HepG2 (cell line): ENCODE data around the gene HDAC4. TPM values are rescaled to one million over a fixed set of nuclear protein-coding genes. Genes with fewer than 3 reads are reported as not detected.

ENCODE experiments used
- ATAC-seq: fragments of 200-7000 bp; cut with Tn5 transposase; 3 replicates; pipeline ENCODE4 v1.9.1; 2020; ENCODE audit warnings: mild to moderate bottlenecking, moderate library complexity
- BruUV-seq: library from RNA; stranded (reverse); fragments of 400-500 nt; replicated peaks from 2 replicates; lab custom pipeline; 2021; lab: Mats Ljungman, UMichigan
- CTCF ChIA-PET: fragments of 300-600 bp; formaldehyde crosslinking; extraction: SDS; loops from one replicate; lab custom pipeline; 2021; ENCODE audit warnings: low total read pairs, inconsistent platforms, low intra/inter-chr PET ratio; lab: Yijun Ruan, JAX
- POLR2A ChIA-PET: fragments of 350-600 bp; sonication (Branson Sonifier 250); formaldehyde crosslinking; loops from one replicate; lab custom pipeline; 2020; ENCODE audit warnings: antibody characterized with exemption, inconsistent platforms; lab: Yijun Ruan, JAX
- DNase-seq: peaks from one replicate; pipeline ENCODE4 v3.0.0-alpha.2; 2015; ENCODE audit warnings: low spot score
- FAIRE-seq: peaks from 3 replicates; lab custom pipeline; 2011; peaks lifted over from hg19 to GRCh38; lab: Jason Lieb, UNC
- H2AFZ ChIP-seq: one replicate; pipeline ENCODE4 v1.6.1; 2011; ENCODE audit warnings: low read length, inconsistent platforms
- H3K27ac ChIP-seq: fragments of 300-600 bp; 3 replicates; pipeline ENCODE4 v1.8.0; 2011; ENCODE audit warnings: mixed run types, mild to moderate bottlenecking, mixed read lengths, low read length, inconsistent platforms; ENCODE audit not compliant: insufficient read depth; ENCODE audit errors: extremely low read length
- H3K27me3 ChIP-seq, 2 experiments: fragments of 200-600 bp in 1 of 2; 2 replicates in 1 of 2; 3 replicates in 1 of 2; pipeline versions ENCODE4 v1.6.0 to v1.8.0; 2011; ENCODE audit warnings: low read length in 2 of 2, mild to moderate bottlenecking in 2 of 2, moderate library complexity in 2 of 2, inconsistent platforms in 1 of 2; ENCODE audit not compliant: insufficient read depth in 2 of 2, control insufficient read depth in 1 of 2
- H3K36me3 ChIP-seq, 2 experiments: fragments of 200-600 bp in 1 of 2; replicated peaks in 1 of 2; 2 replicates in 1 of 2; 3 replicates in 1 of 2; pipeline versions ENCODE4 v1.5.1 to v1.8.0; 2011; ENCODE audit warnings: low read length in 2 of 2, inconsistent platforms in 1 of 2; ENCODE audit not compliant: insufficient read depth in 2 of 2, control insufficient read depth in 1 of 2
- H3K4me1 ChIP-seq: 2 replicates; pipeline ENCODE4 v1.5.1; 2012; ENCODE audit warnings: low read length, inconsistent platforms; ENCODE audit not compliant: insufficient read depth
- H3K4me2 ChIP-seq: 2 replicates; pipeline ENCODE4 v1.6.0; 2011; ENCODE audit warnings: low read depth, low read length, inconsistent platforms
- H3K4me3 ChIP-seq, 3 experiments: fragments of 200-600 bp in 1 of 3; sonication (generic), shearing (Covaris generic) in 1 of 3; replicated peaks in 1 of 3; 2 replicates each; pipeline ENCODE4 v1.5.1; 2011 to 2016; ENCODE audit warnings: low read length in 3 of 3, inconsistent platforms in 2 of 3, low read depth in 2 of 3, mild to moderate bottlenecking in 2 of 3, control low read depth in 1 of 3, mixed read lengths in 1 of 3; ENCODE audit not compliant: insufficient read depth in 1 of 3
- H3K79me2 ChIP-seq: one replicate; pipeline ENCODE4 v1.6.1; 2011; ENCODE audit warnings: low read length, inconsistent platforms; ENCODE audit not compliant: insufficient read depth
- H3K9ac ChIP-seq: 2 replicates; pipeline ENCODE4 v1.6.0; 2011; ENCODE audit warnings: mild to moderate bottlenecking, low read depth, low read length, inconsistent platforms; ENCODE audit not compliant: insufficient read depth
- H3K9me3 ChIP-seq: 2 replicates; pipeline ENCODE4 v1.5.1; 2012; ENCODE audit warnings: mild to moderate bottlenecking, low read length
- H4K20me1 ChIP-seq: 2 replicates; pipeline ENCODE4 v1.6.0; 2011; ENCODE audit warnings: inconsistent platforms, mild to moderate bottlenecking, low read length, moderate library complexity; ENCODE audit not compliant: insufficient read depth
- CEBPG ChIP-seq: IDR thresholded peaks from 2 replicates; pipeline ENCODE4 v1.6.1; 2016
- CEBPZ ChIP-seq: IDR thresholded peaks from 2 replicates; pipeline ENCODE4 v1.6.1; 2012; ENCODE audit warnings: low read length, improper control_type of control experiment
- MBD4 ChIP-seq: IDR thresholded peaks from 2 replicates; pipeline ENCODE4 v1.6.1; 2012; ENCODE audit warnings: low read length, inconsistent platforms, borderline replicate concordance
- PAX8 ChIP-seq: sonication (generic); formaldehyde crosslinking; IDR thresholded peaks from 2 replicates; pipeline ENCODE4 v1.8.0; 2022; ENCODE audit warnings: mild to moderate bottlenecking, missing genetic modification reagents, borderline replicate concordance
- ZSCAN25 ChIP-seq: sonication (generic); formaldehyde crosslinking; IDR thresholded peaks from 2 replicates; pipeline ENCODE4 v1.8.0; 2022; ENCODE audit warnings: mild to moderate bottlenecking, missing genetic modification reagents
- WGBS: methylation state at CpG from one replicate; pipeline ENCODE4 v1.1.6; 2017; ENCODE audit warnings: low lambda C conversion rate; 5-methylcytosine and 5-hydroxymethylcytosine counted together
- in situ Hi-C: cut with HindIII; loops from 2 replicates; pipeline ENCODE4 v1.10.0; 2017; ENCODE audit warnings: low pct_unique_long_range_greater_than_20kb; ENCODE audit not compliant: extremely low pct_ligation_motif_present
- intact Hi-C: fragments of 100-400 bp; cut with micrococcal nuclease; formaldehyde crosslinking; loops from one replicate; pipeline ENCODE4 v1.10.0; 2022; ENCODE audit not compliant: unreplicated experiment
- polyA plus RNA-seq, 8 experiments: library from polyadenylated mRNA; depleted of rRNA in 3 of 8; stranded (reverse) in 7 of 8; unstranded in 1 of 8; fragments of >200 nt; fragmentation: Illumina TruSeq in 4 of 8; extraction: Trizol in 4 of 8; gene quantifications; 2 replicates each; pipeline versions ENCODE4 v1.2.1 to v1.2.3, GENCODE V29; 2011 to 2016; ENCODE audit warnings: low read depth in 4 of 8, missing spikeins in 1 of 8, mixed read lengths in 1 of 8; ENCODE audit not compliant: insufficient read depth in 1 of 8
- total RNA-seq, 5 experiments: library from RNA; depleted of rRNA; stranded (reverse); fragments of >200 nt; fragmentation: Illumina TruSeq; extraction: Trizol; gene quantifications; 2 replicates each; pipeline ENCODE4 v1.2.3, GENCODE V29; 2016; ENCODE audit warnings: low read depth in 1 of 5

Gene HDAC4
- total and polyA plus RNA-seq, 2 of the 13 experiments (the other 11 are each of a cell fraction or from before 2014, with no cell fraction given) = 10.1 to 11.5 TPM

- no peak overlapping the region for H3K4me3 ChIP-seq
- DNase-seq (no peak), FAIRE-seq (no peak), ATAC-seq (no peak)
- no peak overlapping the region for H3K27ac ChIP-seq
- ChIA-PET POLR2A (no interaction called here), CTCF (no interaction called here)
- no peaks in the 10 kb centered on the region for H3K9me3 ChIP-seq
- no TSS peak for BruUV-seq
- peaks cover 44% of the 10 kb centered on the region for H3K79me2 ChIP-seq
- in situ Hi-C loops = no loop called here
- H3K27me3 ChIP-seq = no peaks in the 10 kb centered on the region
- peaks cover 54% of the 10 kb centered on the region for H3K4me1 ChIP-seq
- H2AFZ ChIP-seq = no peak overlapping the region
- peaks cover 51% of the 10 kb centered on the region for H4K20me1 ChIP-seq
- TF ChIP-seq MBD4 (no peak), ZSCAN25 (peak; percentile 59; the same call in 1 of the 2 replicates), PAX8 (CRISPR knock-in tag) (no peak)
- no peak overlapping the region for H3K4me2 ChIP-seq
- no peak overlapping the region for H3K9ac ChIP-seq
- intact Hi-C loops = no loop called here
- 90% methylated on average over 8 of the region's 11 CpGs for WGBS
- no peaks in the 10 kb centered on the region for H3K36me3 ChIP-seq
These were observed 135.8 kb downstream of the HDAC4 start for GRCh38 chr2:239264838-239265651.

- no peak overlapping the region for H3K4me3 ChIP-seq
- peaks cover 48% of the 10 kb centered on the region for H3K79me2 ChIP-seq
- 91% methylated on average over 9 of the region's 9 CpGs for WGBS
- no peak overlapping the region for H3K4me2 ChIP-seq
- H3K27ac ChIP-seq = no peak overlapping the region
- no peak for DNase-seq
- no TSS peak for BruUV-seq
- no peaks in the 10 kb centered on the region for H3K9me3 ChIP-seq
- TF ChIP-seq CEBPG = 0 out of 2 replicates have a peak, but pooled peaks have one; percentile 20
- TF ChIP-seq CEBPZ = no peak
- no peaks in the 10 kb centered on the region for H3K27me3 ChIP-seq
- CTCF ChIA-PET = no interaction called here
- H3K9ac ChIP-seq = no peak overlapping the region
- H2AFZ ChIP-seq = no peak overlapping the region
- no peaks in the 10 kb centered on the region for H3K36me3 ChIP-seq
- peaks cover 59% of the 10 kb centered on the region for H3K4me1 ChIP-seq
- in situ Hi-C loops (no loop called here), intact Hi-C loops (no loop called here)
- FAIRE-seq = no peak
- no peak for ATAC-seq
- H4K20me1 ChIP-seq = peaks cover 48% of the 10 kb centered on the region
- POLR2A ChIA-PET = no interaction called here
These were observed 136.4 kb downstream of the HDAC4 start for GRCh38 chr2:239264492-239264837.
